OCI-LY7 (cell line): ENCODE measurements around the gene SHTN1. TPM values are rescaled to one million over a fixed set of nuclear protein-coding genes. Genes with fewer than 3 reads are reported as not detected.

Source experiments
- BruUV-seq: library from RNA; stranded (reverse); fragments of 400-500 nt; replicated peaks from 2 replicates; lab custom pipeline; 2021; lab: Mats Ljungman, UMichigan
- CTCF ChIA-PET: fragments of 300-600 bp; sonication (Branson Sonifier 250); formaldehyde crosslinking; loops from one replicate; lab custom pipeline; 2022; ENCODE audit warnings: antibody characterized with exemption; ENCODE audit not compliant: unreplicated experiment; lab: Charles Lee
- POLR2A ChIA-PET: fragments of 300-600 bp; sonication (Branson Sonifier 250); formaldehyde crosslinking; loops from one replicate; lab custom pipeline; 2022; ENCODE audit warnings: antibody characterized with exemption; lab: Charles Lee
- DNase-seq: peaks from one replicate; pipeline ENCODE4 v3.0.0-alpha.2; 2015; ENCODE audit warnings: low spot score
- H2AFZ ChIP-seq: fragments of 200-600 bp; sonication (generic), shearing (Covaris generic); 2 replicates; pipeline ENCODE4 v1.6.1; 2014; ENCODE audit warnings: mild to moderate bottlenecking, antibody characterized with exemption, low read length, moderate library complexity
- H3K27ac ChIP-seq: fragments of 200-600 bp; sonication (generic); 2 replicates; pipeline ENCODE4 v1.5.1; 2014; ENCODE audit warnings: mixed run types, low read depth, mild to moderate bottlenecking, moderate library complexity, low read length, inconsistent platforms; ENCODE audit not compliant: poor library complexity, severe bottlenecking
- H3K36me3 ChIP-seq: fragments of 200-600 bp; sonication (generic); 2 replicates; pipeline ENCODE4 v1.6.1; 2014; ENCODE audit warnings: mild to moderate bottlenecking, antibody characterized with exemption, low read length, moderate library complexity, mixed read lengths; ENCODE audit not compliant: insufficient read depth
- H3K4me1 ChIP-seq: fragments of 200-600 bp; sonication (generic); 2 replicates; pipeline ENCODE4 v1.5.1; 2014; ENCODE audit warnings: mild to moderate bottlenecking, low read length; ENCODE audit not compliant: insufficient read depth, poor library complexity, severe bottlenecking
- H3K4me2 ChIP-seq: fragments of 200-600 bp; sonication (generic); 2 replicates; pipeline ENCODE4 v1.6.1; 2014; ENCODE audit warnings: mild to moderate bottlenecking, low read length
- H3K4me3 ChIP-seq: fragments of 200-600 bp; sonication (generic); 2 replicates; pipeline ENCODE4 v1.5.1; 2014; ENCODE audit warnings: mild to moderate bottlenecking, low read depth, low read length; ENCODE audit not compliant: poor library complexity, severe bottlenecking
- H3K79me2 ChIP-seq: fragments of 200-600 bp; sonication (generic); 2 replicates; pipeline ENCODE4 v1.6.1; 2016; ENCODE audit warnings: low read depth, mild to moderate bottlenecking, low read length, moderate library complexity, mixed read lengths; ENCODE audit not compliant: insufficient read depth
- H3K9me2 ChIP-seq: fragments of 200-600 bp; sonication (generic); 2 replicates; pipeline ENCODE4 v1.6.1; 2016; ENCODE audit warnings: mild to moderate bottlenecking, low read length, mixed read lengths; ENCODE audit not compliant: insufficient read depth
- H3K9me3 ChIP-seq: fragments of 200-600 bp; sonication (generic); 2 replicates; pipeline ENCODE4 v1.6.1; 2014; ENCODE audit warnings: mild to moderate bottlenecking, mixed run types, low read length, mixed read lengths
- H4K20me1 ChIP-seq: fragments of 200-600 bp; sonication (generic); 2 replicates; pipeline ENCODE4 v1.6.1; 2014; ENCODE audit warnings: mild to moderate bottlenecking, antibody characterized with exemption, low read length, moderate library complexity, mixed read lengths; ENCODE audit not compliant: insufficient read depth
- EZH2phosphoT487 ChIP-seq: fragments of 200-600 bp; sonication (generic); IDR thresholded peaks from 2 replicates; pipeline ENCODE4 v1.6.1; 2018; ENCODE audit warnings: low read depth, borderline replicate concordance, mild to moderate bottlenecking, mixed run types, antibody characterized with exemption, low read length, moderate library complexity, mixed read lengths
- intact Hi-C: fragments of 100-400 bp; cut with micrococcal nuclease; formaldehyde crosslinking; loops from one replicate; pipeline ENCODE4 v1.10.0; 2022; ENCODE audit not compliant: unreplicated experiment
- total RNA-seq, 2 experiments: library from RNA; depleted of rRNA in 1 of 2; stranded (reverse); fragments of >200 nt in 1 of 2; shearing (Covaris generic) in 1 of 2; gene quantifications; 2 replicates each; pipeline ENCODE4 v1.2.3, GENCODE V29; 2014 to 2022
- TF ChIP-seq, protein P1 (sequence below): fragments of 200-600 bp; sonication (generic); conservative IDR thresholded peaks from 2 replicates; pipeline ENCODE4 v1.5.1; 2014; ENCODE audit warnings: mild to moderate bottlenecking, antibody characterized with exemption, low read length, moderate library complexity, mixed read lengths

The SHTN1 gene
- total RNA-seq, 2 experiments from 2014 or later = not detected

DNA sequence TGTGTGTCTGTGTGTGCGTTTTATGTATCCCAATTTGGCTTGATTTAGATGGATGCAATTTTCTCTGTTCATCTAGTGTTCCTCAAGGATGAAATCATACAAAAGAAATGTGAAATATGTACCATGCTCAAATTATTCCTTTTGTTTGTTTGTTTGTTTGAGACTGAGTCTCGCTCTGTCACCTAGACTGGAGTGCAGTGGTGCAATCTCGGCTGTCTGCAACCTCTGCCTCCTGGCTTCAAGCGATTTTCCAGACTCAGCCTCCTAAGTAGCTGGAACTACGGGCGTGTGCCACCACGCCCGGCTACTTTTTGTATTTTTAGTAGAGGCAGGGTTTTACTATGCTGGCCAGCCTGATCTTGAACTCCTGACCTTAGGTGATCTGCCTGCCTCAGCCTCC, 11.3 kb upstream of the SHTN1 start:
- Histone ChIP-seq H3K4me1 (no peaks in the 10 kb centered on the region), H3K27ac (no peak overlapping the region), H3K4me2 (no peak overlapping the region), H3K79me2 (no peaks in the 10 kb centered on the region), H3K9me3 (no peaks in the 10 kb centered on the region), H4K20me1 (no peaks in the 10 kb centered on the region), H3K9me2 (no peaks in the 10 kb centered on the region), H3K36me3 (no peaks in the 10 kb centered on the region), H3K4me3 (no peak overlapping the region), H2AFZ (no peak overlapping the region)
- no peak for TF ChIP-seq EZH2phosphoT487
- DNase-seq = no peak
- no TSS peak for BruUV-seq
- POLR2A ChIA-PET = no interaction called here
- CTCF ChIA-PET = no interaction called here
- intact Hi-C loops = no loop called here

- no peak overlapping the region for H3K27ac ChIP-seq
- H3K4me2 ChIP-seq = no peak overlapping the region
- no TSS peak for BruUV-seq
- intact Hi-C loops = no loop called here
- H3K79me2 ChIP-seq = no peaks in the 10 kb centered on the region
- CTCF ChIA-PET = no interaction called here
- POLR2A ChIA-PET = no interaction called here
- no peaks in the 10 kb centered on the region for H3K36me3 ChIP-seq
- no peak overlapping the region for H3K4me3 ChIP-seq
- no peaks in the 10 kb centered on the region for H3K4me1 ChIP-seq
- H3K9me3 ChIP-seq = no peaks in the 10 kb centered on the region
- H3K9me2 ChIP-seq = no peaks in the 10 kb centered on the region
- DNase-seq = no peak
- TF ChIP-seq, protein P1, sequence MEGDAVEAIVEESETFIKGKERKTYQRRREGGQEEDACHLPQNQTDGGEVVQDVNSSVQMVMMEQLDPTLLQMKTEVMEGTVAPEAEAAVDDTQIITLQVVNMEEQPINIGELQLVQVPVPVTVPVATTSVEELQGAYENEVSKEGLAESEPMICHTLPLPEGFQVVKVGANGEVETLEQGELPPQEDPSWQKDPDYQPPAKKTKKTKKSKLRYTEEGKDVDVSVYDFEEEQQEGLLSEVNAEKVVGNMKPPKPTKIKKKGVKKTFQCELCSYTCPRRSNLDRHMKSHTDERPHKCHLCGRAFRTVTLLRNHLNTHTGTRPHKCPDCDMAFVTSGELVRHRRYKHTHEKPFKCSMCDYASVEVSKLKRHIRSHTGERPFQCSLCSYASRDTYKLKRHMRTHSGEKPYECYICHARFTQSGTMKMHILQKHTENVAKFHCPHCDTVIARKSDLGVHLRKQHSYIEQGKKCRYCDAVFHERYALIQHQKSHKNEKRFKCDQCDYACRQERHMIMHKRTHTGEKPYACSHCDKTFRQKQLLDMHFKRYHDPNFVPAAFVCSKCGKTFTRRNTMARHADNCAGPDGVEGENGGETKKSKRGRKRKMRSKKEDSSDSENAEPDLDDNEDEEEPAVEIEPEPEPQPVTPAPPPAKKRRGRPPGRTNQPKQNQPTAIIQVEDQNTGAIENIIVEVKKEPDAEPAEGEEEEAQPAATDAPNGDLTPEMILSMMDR = no peak
- no peak for TF ChIP-seq EZH2phosphoT487
- H4K20me1 ChIP-seq = no peaks in the 10 kb centered on the region
- H2AFZ ChIP-seq = no peak overlapping the region
Measured at GRCh38 chr10:117014835-117015234, 9.8 kb upstream of the SHTN1 start.

GRCh38 chr10:117007080-117007479, 2.1 kb upstream of the SHTN1 start:
- TF ChIP-seq, protein P1 = no peak
- no peak for TF ChIP-seq EZH2phosphoT487
- H4K20me1 ChIP-seq = no peaks in the 10 kb centered on the region
- BruUV-seq = no TSS peak
- H3K9me2 ChIP-seq = no peaks in the 10 kb centered on the region
- DNase-seq = no peak
- no peak overlapping the region for H3K4me2 ChIP-seq
- no peak overlapping the region for H2AFZ ChIP-seq
- no peaks in the 10 kb centered on the region for H3K9me3 ChIP-seq
- intact Hi-C loops = no loop called here
- H3K79me2 ChIP-seq = no peaks in the 10 kb centered on the region
- H3K4me1 ChIP-seq = no peaks in the 10 kb centered on the region
- CTCF ChIA-PET = no interaction called here
- no peaks in the 10 kb centered on the region for H3K36me3 ChIP-seq
- H3K4me3 ChIP-seq = no peak overlapping the region
- H3K27ac ChIP-seq = no peak overlapping the region
- POLR2A ChIA-PET = no interaction called here
